Endometrial microvascular endothelial cells (primary cell): ENCODE results near the gene KRT78. TPM values are rescaled to one million over a fixed set of nuclear protein-coding genes. Genes with fewer than 3 reads are reported as not detected.

Experiments
- in situ Hi-C: cut with HindIII; loops from 2 replicates; pipeline ENCODE4 v1.10.0; 2017; ENCODE audit warnings: low sequenced_read_pairs, low pct_unique_long_range_greater_than_20kb; ENCODE audit errors: inconsistent ontology term
- total RNA-seq: library from RNA; depleted of rRNA; stranded (reverse); fragments of >200 nt; gene quantifications from one replicate; pipeline ENCODE4 v1.2.3, GENCODE V29; 2015; ENCODE audit errors: inconsistent ontology term

KRT78 gene
- total RNA-seq, 1 donor from 2014 or later, result not detected

GRCh38 chr12:52831251-52831650 lies 17.5 kb downstream of the KRT78 start:
- in situ Hi-C loops, result no loop called here

GRCh38 chr12:52829986-52830770 lies 18.6 kb downstream of the KRT78 start:
- in situ Hi-C loops, result no loop called here

GRCh38 chr12:52828591-52829021 lies 20.2 kb downstream of the KRT78 start:
- in situ Hi-C loops, result no loop called here

GRCh38 chr12:52828156-52828555 lies 20.6 kb downstream of the KRT78 start:
- in situ Hi-C loops, result no loop called here

DNA sequence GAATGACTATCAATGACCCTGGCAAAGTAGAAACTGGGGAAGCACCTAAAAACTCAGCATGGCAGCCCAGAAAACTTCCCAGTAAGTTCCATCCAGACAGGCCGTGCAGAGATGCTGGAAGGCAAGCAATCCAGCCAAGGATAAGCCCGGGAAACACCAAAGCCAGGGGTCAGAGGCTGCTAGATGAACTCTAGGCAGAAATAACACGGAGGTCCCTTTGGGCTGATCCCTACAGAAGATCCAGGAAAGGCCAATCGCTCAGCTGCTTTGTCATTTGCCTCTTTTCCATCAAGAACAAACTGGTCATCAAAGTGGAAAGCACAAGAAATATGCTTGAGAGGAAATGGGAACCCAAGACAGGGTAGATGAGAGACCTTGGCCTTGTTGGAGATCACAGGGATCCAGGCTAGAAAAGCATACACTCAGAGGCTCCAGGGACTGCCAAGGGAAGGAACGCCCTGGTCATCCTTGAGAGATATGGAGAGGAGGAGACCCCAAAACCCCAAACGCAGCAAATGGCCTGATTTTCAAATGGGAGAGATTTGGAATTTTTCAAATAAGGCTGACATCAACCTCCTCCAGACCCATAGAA lies 21.2 kb downstream of the KRT78 start:
- in situ Hi-C loops, result no loop called here

- in situ Hi-C loops, result no loop called here
Observed at GRCh38 chr12:52826611-52827498, 21.9 kb downstream of the KRT78 start.

DNA sequence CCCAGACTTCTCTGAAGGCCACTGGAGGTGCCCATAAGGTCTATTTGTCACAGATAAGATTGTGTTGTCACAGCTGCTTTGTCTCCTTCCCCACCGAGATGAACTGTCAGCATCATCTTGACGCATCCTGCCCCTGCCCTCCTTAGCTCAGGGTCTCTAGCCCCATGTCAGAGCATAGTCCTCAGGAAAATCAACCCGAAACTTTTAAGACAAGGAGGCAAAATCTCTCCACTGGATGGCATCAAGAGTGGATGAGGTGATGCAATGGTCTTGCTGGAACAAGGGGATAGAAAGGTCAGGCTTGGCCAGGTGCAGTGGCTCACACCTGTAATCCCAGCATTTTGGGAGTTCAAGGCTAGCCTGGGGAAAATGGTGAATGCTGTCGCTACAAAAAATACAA lies 22.8 kb downstream of the KRT78 start:
- in situ Hi-C loops, result no loop called here

DNA sequence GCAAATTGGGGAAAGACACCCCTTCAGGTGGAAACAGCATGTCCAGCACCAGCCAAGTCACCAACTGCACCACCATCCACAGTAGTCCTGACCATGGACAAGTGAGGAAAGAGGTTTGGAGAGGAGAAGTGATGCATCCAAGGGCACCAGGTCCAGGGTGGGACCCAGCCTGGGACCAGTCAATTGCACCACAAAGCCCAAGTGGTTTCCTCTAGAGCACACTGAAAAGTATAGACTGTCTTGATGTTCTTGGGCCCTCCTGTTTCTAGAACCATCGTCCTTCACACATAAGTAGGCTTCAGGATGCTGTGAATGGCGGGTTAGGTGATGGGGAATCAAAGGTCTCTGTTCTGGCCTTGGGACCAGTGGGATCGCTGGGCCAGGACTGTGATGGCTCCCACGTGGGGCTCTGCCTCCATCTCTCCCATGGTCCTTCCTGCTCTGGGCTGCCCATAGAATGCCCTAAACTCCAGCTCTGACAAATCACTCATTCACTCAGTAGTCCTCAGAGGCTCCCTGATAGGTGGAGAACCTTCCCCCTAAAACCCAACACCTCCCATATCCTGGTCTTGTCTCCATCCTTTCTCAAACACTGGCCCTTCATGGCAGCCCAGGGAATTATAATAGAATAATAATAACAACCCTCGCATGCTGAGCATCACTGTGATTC lies 23.9 kb downstream of the KRT78 start:
- in situ Hi-C loops, result no loop called here

DNA sequence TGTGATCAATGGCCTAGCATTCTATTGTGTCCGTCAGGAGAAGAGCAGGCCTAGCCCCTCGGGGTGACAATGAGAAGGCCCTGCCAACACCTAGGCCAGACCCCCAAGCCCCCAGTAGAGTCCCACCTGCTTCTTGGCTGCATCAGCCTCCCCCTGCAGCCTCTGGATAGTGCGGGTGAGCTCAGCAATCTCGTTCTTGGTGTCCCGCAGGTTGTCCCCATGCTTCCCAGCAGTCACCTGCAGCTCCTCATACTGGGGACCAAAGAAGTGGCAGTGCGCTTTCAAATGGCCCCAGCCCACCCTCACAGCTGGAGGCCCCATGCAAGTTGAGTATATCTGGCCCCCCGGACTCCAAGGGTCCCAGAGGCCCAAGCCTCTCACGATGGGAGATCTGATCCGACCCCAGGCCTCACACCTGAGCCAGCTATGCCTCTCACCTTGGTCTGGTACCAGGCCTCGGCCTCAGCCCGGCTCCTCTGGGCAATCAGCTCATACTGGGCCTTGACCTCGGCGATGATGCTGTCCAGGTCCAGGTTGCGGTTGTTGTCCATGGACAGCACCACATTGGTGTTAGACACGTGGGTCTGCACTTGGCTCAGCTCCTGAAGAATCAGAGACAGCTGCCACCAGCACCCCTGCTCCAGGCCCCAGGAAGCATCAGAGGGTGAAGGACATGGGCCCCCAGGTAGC lies 24.9 kb downstream of the KRT78 start:
- in situ Hi-C loops, result no loop called here

DNA sequence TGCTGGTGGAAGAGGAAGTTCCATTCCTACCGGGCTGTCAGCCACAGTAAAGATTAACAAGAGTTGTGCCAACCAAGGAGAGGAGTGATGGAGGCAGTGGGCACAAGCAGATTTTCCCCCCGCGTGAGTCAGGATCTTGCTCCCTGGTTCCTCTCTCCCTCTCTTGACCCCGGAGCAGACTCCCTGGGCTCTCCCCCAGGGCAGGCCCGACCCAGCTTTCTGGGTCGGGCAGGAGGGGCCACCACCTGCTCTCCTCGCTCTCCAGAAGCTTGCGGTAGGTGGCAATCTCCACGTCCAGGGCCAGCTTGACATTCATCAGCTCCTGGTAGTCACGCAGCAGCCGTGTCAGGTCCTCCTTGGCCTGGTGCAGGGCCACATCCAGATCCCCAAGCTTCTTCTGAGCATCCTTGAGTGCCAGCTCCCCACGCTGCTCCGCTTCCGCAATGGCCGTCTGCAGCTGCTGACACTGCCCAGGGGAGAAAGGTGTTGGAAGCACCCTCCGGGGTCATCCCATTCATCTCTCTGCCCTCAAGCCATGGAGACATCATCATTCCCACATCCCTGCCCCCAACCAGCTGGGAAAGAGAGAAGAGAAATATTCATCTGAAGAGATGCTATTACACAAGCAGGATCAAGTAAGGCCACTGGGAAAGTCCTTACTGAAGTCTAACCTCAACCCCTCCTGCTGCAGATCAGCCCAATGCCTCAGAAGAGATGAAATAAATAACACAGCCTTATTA lies 25.9 kb downstream of the KRT78 start:
- in situ Hi-C loops, result no loop called here

GRCh38 chr12:52821826-52822660 lies 26.8 kb downstream of the KRT78 start:
- in situ Hi-C loops, result no loop called here

DNA sequence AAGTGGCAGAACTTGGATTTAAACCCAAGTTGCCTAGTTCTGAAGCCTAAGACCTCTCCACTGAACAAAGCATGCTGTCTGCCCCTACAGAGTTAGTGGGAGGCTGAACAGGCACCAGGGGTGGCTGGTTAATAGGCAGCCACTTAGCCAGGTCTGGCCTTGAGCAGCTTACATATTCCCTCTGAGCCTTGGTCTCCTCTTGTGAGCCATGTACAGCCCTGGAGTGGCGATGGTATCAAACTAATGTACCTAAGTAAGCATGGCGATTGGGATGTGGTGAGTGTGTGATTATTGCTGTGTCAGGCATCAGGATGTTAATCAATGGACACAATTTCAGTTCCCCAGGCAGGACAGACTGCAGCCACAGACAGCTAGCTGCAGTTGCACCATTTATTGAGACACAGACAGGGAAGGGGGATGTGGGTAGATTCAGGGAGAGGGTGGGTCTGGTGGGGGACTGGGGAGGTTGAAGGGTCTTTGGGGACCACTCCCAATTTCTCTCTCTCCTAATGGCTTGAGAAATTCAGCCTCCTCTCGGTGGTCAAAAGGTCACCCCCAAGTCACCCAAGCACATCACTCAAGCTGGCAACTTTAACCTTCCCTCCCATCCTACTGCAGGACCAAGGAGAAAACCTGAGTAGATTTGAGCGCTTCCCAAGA lies 27.6 kb downstream of the KRT78 start:
- in situ Hi-C loops, result no loop called here

DNA sequence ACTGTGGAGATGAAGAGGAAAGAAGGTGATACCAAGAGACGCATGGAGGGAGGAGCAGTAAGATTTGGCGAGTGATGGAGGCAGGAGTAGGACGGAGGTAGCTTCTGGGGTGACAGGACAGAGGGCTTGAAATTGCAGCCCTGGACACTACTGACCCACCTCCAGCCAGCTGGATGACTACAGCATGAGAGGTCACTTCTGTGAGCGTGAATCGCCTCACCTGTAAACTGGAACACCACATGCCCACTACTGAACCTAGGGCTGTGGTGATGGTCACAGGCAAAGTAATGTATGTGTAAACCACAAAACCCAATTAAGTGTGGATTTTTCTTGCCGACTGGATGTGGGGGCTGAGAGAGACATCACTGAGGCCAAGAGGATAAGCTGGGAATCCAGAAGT lies 28.3 kb downstream of the KRT78 start:
- in situ Hi-C loops, result no loop called here

- in situ Hi-C loops, result no loop called here
Observed at GRCh38 chr12:52819731-52820510, 28.9 kb downstream of the KRT78 start.

DNA sequence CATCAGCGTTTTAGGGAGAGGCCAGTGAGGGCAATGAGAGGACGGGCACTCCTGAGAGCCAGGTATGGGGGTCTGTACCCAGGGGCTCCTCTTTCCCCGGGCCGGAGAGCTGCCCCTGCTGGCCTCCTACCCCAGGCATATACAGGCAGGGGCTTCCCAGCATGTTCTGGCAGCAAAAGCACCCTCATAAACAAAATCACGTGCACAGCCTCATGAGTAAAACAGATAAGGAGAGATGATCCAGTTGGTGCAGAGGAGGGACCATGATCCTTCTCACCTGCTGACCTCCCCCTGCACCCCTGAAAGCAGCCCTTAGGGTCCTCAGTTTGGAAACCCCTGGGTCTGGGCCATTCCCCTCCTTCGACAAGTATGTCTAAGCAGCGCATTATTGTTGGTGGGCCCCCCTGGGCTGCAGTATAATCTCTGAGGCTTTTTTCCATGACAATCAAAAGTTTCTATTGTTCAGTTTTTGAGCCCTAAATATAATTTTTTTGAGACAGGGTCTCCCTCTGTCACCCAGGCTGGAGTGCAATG lies 29.8 kb downstream of the KRT78 start:
- in situ Hi-C loops, result no loop called here

DNA sequence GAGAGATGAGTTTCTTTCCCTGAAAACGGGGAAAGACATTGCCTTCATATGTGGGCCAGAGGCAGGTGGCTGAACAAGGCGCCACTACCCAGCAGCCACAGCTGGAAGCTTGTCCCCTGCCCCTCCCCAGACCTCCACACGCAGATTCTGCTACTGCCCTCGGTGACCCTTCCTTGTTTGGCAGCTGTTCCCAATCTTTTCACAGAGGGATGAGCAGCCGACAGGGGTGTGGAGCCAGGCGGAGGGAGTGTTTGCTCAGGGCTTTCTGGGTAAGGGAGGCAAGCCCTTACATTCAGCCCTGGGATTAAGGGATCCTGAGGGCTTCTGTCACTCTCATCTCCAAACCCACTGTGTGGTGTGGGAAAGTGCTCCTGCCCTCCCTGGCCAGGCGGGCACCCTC lies 30.4 kb downstream of the KRT78 start:
- in situ Hi-C loops, result no loop called here
